ENCODE measurements around the gene TAF4B.

- TF ChIP-seq GATA2 (IDR thresholded peaks at IDR 0.05; ENCODE audit: low read depth, low read length) (no peak), GATA3 (IDR thresholded peaks at IDR 0.05; ENCODE audit: low read depth, low read length) (no peak)
Observed at GRCh38 chr18:26386002-26386401, 159.8 kb downstream of the TAF4B start.
